Suprapubic skin (tissue), 4 donors: ENCODE results near the gene TIMM50. TPM values are rescaled to one million over a fixed set of nuclear protein-coding genes. Genes with fewer than 3 reads are reported as not detected.

Source experiments
- DNase-seq, 2 donors: peaks; one replicate each; pipeline ENCODE4 v3.0.0-alpha.2; 2019; ENCODE audit warnings: low spot score in 2 of 2
- H3K27ac ChIP-seq: fragments of 200-600 bp; sonication (generic); one replicate; pipeline ENCODE4 v1.5.1; 2019
- H3K27me3 ChIP-seq: fragments of 200-600 bp; sonication (generic); one replicate; pipeline ENCODE4 v1.5.1; 2019
- H3K36me3 ChIP-seq: fragments of 200-600 bp; sonication (generic); one replicate; pipeline ENCODE4 v1.5.1; 2019
- H3K4me1 ChIP-seq: fragments of 200-600 bp; sonication (generic); one replicate; pipeline ENCODE4 v1.5.1; 2019
- H3K4me3 ChIP-seq: fragments of 200-600 bp; sonication (generic); one replicate; pipeline ENCODE4 v1.5.1; 2019; ENCODE audit warnings: mild to moderate bottlenecking
- H3K9me3 ChIP-seq: fragments of 200-600 bp; sonication (generic); one replicate; pipeline ENCODE4 v1.5.1; 2019
- EP300 ChIP-seq: sonication (generic); formaldehyde crosslinking; IDR thresholded peaks from one replicate; pipeline ENCODE4 v1.6.1; 2017; ENCODE audit warnings: antibody characterized with exemption
- POLR2A ChIP-seq, 2 donors: fragments of 450-650 bp; IDR thresholded peaks; one replicate each; pipeline ENCODE4 v1.6.1; 2017; ENCODE audit warnings: antibody characterized with exemption in 2 of 2, mild to moderate bottlenecking in 2 of 2, moderate library complexity in 2 of 2
- POLR2AphosphoS5 ChIP-seq, 3 donors: sonication (generic); formaldehyde crosslinking; IDR thresholded peaks; one replicate each; pipeline ENCODE4 v1.6.1; 2017; ENCODE audit warnings: antibody characterized with exemption in 3 of 3
- WGBS: methylation state at CpG from one replicate; pipeline ENCODE4 v1.1.5; 2018; 5-methylcytosine and 5-hydroxymethylcytosine counted together
- total RNA-seq, 4 donors: library from RNA; depleted of rRNA; stranded (reverse); fragments of >200 nt; gene quantifications; one replicate each; pipeline ENCODE4 v1.1.0, GENCODE V29; 2016
- TF ChIP-seq, protein P1 (sequence below), 2 donors: fragments of 200-600 bp in 1 of 2; fragments of 450-650 bp in 1 of 2; sonication (generic) in 1 of 2; IDR thresholded peaks; one replicate each; pipeline ENCODE4 v1.5.1; 2016 to 2019; ENCODE audit warnings: antibody characterized with exemption in 2 of 2, mild to moderate bottlenecking in 1 of 2, moderate library complexity in 1 of 2

TIMM50 gene
- total RNA-seq, 4 donors from 2014 or later: 44.9 to 57.9 (median 50.6) TPM

DNA sequence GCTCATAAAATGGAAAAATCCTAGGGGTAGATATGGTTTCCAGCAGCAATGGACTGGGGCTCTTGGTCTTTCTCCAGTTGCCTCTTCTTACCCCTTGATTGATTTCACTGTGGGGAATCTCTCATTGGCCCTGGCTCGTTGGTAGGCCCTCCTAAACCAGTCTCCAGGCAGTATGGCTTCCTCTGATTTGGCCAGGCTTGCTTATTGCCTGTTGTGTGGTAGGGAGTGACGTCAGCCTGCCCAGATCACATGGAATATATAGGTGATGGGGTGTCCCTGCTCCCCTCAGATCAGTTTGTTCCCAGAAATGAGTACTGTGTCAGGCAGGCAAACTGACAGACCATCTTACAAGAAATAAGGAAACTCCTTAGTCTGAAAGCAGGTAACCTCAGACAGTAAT, 28.6 kb downstream of the TIMM50 start:
- Histone ChIP-seq H3K36me3 (no peaks in the 10 kb centered on the region), H3K4me3 (no peak overlapping the region), H3K27ac (no peak overlapping the region), H3K27me3 (peaks cover 82% of the 10 kb centered on the region), H3K9me3 (no peaks in the 10 kb centered on the region), H3K4me1 (peaks cover 16% of the 10 kb centered on the region)
- TF ChIP-seq EP300: no peak
- TF ChIP-seq POLR2A (IDR thresholded peaks at IDR 0.05): no peak
- no peak for TF ChIP-seq POLR2AphosphoS5 (IDR thresholded peaks at IDR 0.05)
- TF ChIP-seq, protein P1, sequence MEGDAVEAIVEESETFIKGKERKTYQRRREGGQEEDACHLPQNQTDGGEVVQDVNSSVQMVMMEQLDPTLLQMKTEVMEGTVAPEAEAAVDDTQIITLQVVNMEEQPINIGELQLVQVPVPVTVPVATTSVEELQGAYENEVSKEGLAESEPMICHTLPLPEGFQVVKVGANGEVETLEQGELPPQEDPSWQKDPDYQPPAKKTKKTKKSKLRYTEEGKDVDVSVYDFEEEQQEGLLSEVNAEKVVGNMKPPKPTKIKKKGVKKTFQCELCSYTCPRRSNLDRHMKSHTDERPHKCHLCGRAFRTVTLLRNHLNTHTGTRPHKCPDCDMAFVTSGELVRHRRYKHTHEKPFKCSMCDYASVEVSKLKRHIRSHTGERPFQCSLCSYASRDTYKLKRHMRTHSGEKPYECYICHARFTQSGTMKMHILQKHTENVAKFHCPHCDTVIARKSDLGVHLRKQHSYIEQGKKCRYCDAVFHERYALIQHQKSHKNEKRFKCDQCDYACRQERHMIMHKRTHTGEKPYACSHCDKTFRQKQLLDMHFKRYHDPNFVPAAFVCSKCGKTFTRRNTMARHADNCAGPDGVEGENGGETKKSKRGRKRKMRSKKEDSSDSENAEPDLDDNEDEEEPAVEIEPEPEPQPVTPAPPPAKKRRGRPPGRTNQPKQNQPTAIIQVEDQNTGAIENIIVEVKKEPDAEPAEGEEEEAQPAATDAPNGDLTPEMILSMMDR (IDR thresholded peaks at IDR 0.05): no peak
- WGBS: 45% methylated on average over 2 of the region's 2 CpGs
- no peak for DNase-seq

DNA sequence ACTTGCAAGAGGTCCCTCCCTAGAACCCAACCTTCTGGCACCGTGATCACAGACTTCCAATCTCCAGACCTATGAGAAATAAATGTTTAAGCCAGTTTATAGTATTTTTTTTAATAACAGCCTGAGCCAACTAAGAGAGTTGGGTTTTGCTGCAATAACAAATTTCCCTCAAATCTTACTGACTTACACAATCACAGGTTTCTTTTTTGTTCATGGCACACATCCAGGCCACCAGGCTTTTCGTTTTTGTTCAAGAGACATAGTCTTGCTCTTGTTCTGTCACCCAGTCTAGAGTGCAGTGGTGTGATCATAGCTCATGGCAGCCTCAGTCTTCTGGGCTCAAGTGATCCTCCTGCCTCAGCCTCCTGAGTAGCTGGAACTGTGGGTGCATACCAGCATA, 32.4 kb downstream of the TIMM50 start:
- no peak for DNase-seq
- H3K27me3 ChIP-seq: peaks cover 82% of the 10 kb centered on the region
- peaks cover 13% of the 10 kb centered on the region for H3K4me1 ChIP-seq
- H3K36me3 ChIP-seq: no peaks in the 10 kb centered on the region
- H3K9me3 ChIP-seq: no peaks in the 10 kb centered on the region
- no peak for TF ChIP-seq POLR2A (IDR thresholded peaks at IDR 0.05)
- no peak for TF ChIP-seq POLR2AphosphoS5 (IDR thresholded peaks at IDR 0.05)
- no peak for TF ChIP-seq EP300
- TF ChIP-seq, protein P1 (IDR thresholded peaks at IDR 0.05): no peak
- H3K27ac ChIP-seq: no peak overlapping the region
- WGBS: 60% methylated on average over 2 of the region's 2 CpGs
- H3K4me3 ChIP-seq: no peak overlapping the region

DNA sequence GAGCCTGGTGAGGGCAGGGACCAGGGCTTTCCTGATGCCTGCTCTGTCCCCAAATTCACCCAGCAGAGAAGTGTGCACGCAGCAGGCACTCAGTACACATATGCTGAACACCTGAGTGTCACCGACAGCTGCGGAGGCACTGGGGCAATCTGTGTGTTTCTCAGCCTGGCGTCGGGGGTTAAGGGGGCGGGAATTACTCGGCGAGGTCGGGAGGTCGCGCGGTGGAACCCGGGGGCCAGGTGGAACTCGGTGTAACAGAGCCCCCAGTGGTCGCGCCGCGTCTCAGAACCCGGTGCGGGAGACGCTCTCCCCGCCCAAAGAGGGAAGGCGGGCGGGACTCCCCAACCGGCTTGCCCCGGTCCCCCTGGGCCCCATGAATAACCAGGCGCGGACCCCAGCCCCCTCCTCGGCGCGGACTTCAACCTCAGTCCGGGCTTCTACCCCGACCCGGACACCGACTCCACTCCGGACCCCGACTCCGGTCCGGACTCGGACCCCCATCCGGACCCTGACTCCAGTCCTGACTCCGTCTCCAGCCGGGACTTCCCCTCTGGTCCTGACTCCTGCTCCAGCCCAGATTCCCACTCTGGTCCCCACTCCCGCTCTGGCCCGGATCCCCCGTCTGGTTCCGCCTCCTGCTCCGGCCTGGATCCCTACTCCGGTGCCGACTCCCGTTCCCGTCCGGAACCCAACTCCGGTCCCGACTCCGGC, 34.4 kb downstream of the TIMM50 start, which contains the start of gene SELENOV:
TSS of gene SELENOV (plus strand) at position 300 of the 711 bp plus-strand sequence. CDS start at position 374, 74 bp downstream.
- WGBS: 2% methylated on average over 33 of the region's 56 CpGs
- no peaks in the 10 kb centered on the region for H3K36me3 ChIP-seq
- H3K4me1 ChIP-seq: peaks cover 13% of the 10 kb centered on the region
- no peak for DNase-seq
- H3K27ac ChIP-seq: no peak within 1 kb of the TSS
- TF ChIP-seq EP300 (no peak), POLR2AphosphoS5 (IDR thresholded peaks at IDR 0.05) (no peak), POLR2A (IDR thresholded peaks at IDR 0.05) (no peak)
- TF ChIP-seq, protein P1 (IDR thresholded peaks at IDR 0.05): no peak
- H3K4me3 ChIP-seq: peak within 1 kb of the TSS; percentile 37
- H3K9me3 ChIP-seq: no peaks in the 10 kb centered on the region
- peaks cover 73% of the 10 kb centered on the region for H3K27me3 ChIP-seq

- DNase-seq: no peak
- Histone ChIP-seq H3K27me3 (peaks cover 72% of the 10 kb centered on the region), H3K4me1 (peaks cover 13% of the 10 kb centered on the region), H3K9me3 (no peaks in the 10 kb centered on the region), H3K36me3 (no peaks in the 10 kb centered on the region), H3K27ac (no peak overlapping the region), H3K4me3 (peak overlapping the region; percentile 37)
- TF ChIP-seq EP300 (no peak), POLR2AphosphoS5 (IDR thresholded peaks at IDR 0.05) (no peak), POLR2A (IDR thresholded peaks at IDR 0.05) (no peak)
- TF ChIP-seq, protein P1 (IDR thresholded peaks at IDR 0.05): no peak
- WGBS: 1% methylated on average over 23 of the region's 44 CpGs
Observed at GRCh38 chr19:39515551-39516191, 35.0 kb downstream of the TIMM50 start.

DNA sequence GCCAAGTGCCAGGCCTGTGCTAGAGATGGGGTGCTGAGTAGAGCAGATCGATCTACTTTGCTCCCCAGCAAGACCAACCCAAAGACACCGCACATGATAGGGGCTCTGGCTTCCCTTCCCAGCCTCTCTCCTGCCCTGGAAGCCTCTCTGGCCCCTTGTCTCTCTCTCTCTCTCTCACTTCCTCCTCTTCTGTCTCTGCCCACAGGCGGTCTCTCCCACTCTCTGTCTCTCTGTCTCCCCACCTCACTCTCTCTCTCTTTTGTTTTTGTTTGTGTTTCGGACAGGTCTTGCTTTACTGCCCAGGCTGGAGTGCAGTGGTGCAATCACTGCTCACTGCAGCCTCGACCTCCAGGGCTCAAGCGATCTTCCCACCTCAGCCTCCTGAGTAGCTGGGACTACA, 35.6 kb downstream of the TIMM50 start:
- H3K36me3 ChIP-seq: no peaks in the 10 kb centered on the region
- H3K27ac ChIP-seq: no peak overlapping the region
- 45% methylated on average over 6 of the region's 6 CpGs for WGBS
- DNase-seq: no peak
- no peaks in the 10 kb centered on the region for H3K9me3 ChIP-seq
- no peak overlapping the region for H3K4me3 ChIP-seq
- peaks cover 66% of the 10 kb centered on the region for H3K27me3 ChIP-seq
- no peak for TF ChIP-seq EP300
- no peak for TF ChIP-seq POLR2A (IDR thresholded peaks at IDR 0.05)
- TF ChIP-seq, protein P1 (IDR thresholded peaks at IDR 0.05): no peak
- no peak for TF ChIP-seq POLR2AphosphoS5 (IDR thresholded peaks at IDR 0.05)
- H3K4me1 ChIP-seq: peaks cover 13% of the 10 kb centered on the region
